ENCODE data around the gene SPINK7.

SPINK7 gene

GRCh38 chr5:148343603-148344487 lies 31.6 kb downstream of the SPINK7 start:
- DNase-seq: no peak

GRCh38 chr5:148347706-148348105 lies 35.5 kb downstream of the SPINK7 start:
- no peak for DNase-seq

GRCh38 chr5:148352696-148353095 lies 40.5 kb downstream of the SPINK7 start:
- no peak for DNase-seq

GRCh38 chr5:148353634-148354033 lies 41.4 kb downstream of the SPINK7 start:
- DNase-seq: no peak

- no peak for DNase-seq
Measured at GRCh38 chr5:148364343-148364742, 52.1 kb downstream of the SPINK7 start.

Data from activated CD8-positive, alpha-beta memory T cell treated with anti-CD3 and anti-CD28 coated beads for 24 hours (primary cell).